HFFc6 (cell line): Measurements from ENCODE around the gene SLC38A11. TPM values are rescaled to one million over a fixed set of nuclear protein-coding genes. Genes with fewer than 3 reads are reported as not detected.
A peak's percentile ranks its signal among the peaks of the same experiment; 100 is the strongest.

Experiments used
- DNase-seq: peaks from one replicate; pipeline ENCODE4 v3.0.0-alpha.2; 2018
- H3K27ac Mint-ChIP-seq: 2 replicates; pipeline ENCODE4 v1.8.0; 2020; ENCODE audit warnings: mild to moderate bottlenecking, mixed read lengths
- H3K27me3 Mint-ChIP-seq: 2 replicates; pipeline ENCODE4 v1.8.0; 2021; ENCODE audit warnings: mild to moderate bottlenecking, moderate library complexity, mixed read lengths; ENCODE audit not compliant: insufficient read depth
- H3K36me3 Mint-ChIP-seq: 2 replicates; pipeline ENCODE4 v1.8.0; 2021; ENCODE audit warnings: low read depth, mixed read lengths
- H3K4me1 Mint-ChIP-seq: 2 replicates; pipeline ENCODE4 v1.8.0; 2020; ENCODE audit warnings: low read depth, mixed read lengths
- H3K4me3 Mint-ChIP-seq: 2 replicates; pipeline ENCODE4 v1.8.0; 2020; ENCODE audit warnings: mild to moderate bottlenecking, moderate library complexity, mixed read lengths
- H3K9me3 Mint-ChIP-seq: 2 replicates; pipeline ENCODE4 v1.8.0; 2020; ENCODE audit warnings: mild to moderate bottlenecking, mixed read lengths
- total RNA-seq, 6 experiments: library from RNA; stranded (reverse); fragmentation: NEBNext Ultra II Directional; extraction: Animal tissue kit (Norgen Biotek cat#: 25700); gene quantifications; 2 replicates in 1 of 6; 3 replicates in 5 of 6; pipeline ENCODE4 v1.2.3, GENCODE V29; 2021
- TF ChIP-seq, protein P1 (sequence below): fragments of 200-600 bp; sonication (generic); IDR thresholded peaks from 2 replicates; pipeline ENCODE4 v1.5.0; 2021; ENCODE audit warnings: antibody characterized with exemption, mild to moderate bottlenecking

Gene SLC38A11
- total RNA-seq, 6 experiments from 2014 or later, result 2.1 to 3.0 (median 2.5) TPM

DNA sequence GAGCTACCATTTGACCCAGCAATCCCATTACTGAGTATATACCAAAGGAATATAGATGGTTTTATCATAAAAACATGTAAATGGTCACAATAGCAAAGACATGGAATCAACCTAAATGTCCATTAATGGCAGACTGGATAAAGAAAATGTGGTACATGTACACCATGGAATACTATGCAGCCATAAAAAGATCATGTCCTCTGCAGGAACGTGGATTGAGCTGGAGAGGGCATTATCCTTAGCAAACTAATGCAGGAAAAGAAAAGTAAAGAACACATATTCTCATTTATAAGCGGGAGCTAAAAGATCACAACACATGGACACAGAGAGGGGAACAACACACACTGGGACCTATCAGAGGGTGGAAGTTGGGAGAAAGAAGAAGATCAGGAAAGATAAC lies 22.9 kb downstream of the SLC38A11 start:
- Mint-ChIP-seq H3K9me3 (peaks cover 8% of the 10 kb centered on the region), H3K4me3 (no peak overlapping the region), H3K27ac (no peak overlapping the region), H3K4me1 (no peaks in the 10 kb centered on the region), H3K27me3 (no peaks in the 10 kb centered on the region; the same call in 1 of the 2 replicates), H3K36me3 (peaks cover 19% of the 10 kb centered on the region)
- no peak for DNase-seq
- TF ChIP-seq, protein P1, sequence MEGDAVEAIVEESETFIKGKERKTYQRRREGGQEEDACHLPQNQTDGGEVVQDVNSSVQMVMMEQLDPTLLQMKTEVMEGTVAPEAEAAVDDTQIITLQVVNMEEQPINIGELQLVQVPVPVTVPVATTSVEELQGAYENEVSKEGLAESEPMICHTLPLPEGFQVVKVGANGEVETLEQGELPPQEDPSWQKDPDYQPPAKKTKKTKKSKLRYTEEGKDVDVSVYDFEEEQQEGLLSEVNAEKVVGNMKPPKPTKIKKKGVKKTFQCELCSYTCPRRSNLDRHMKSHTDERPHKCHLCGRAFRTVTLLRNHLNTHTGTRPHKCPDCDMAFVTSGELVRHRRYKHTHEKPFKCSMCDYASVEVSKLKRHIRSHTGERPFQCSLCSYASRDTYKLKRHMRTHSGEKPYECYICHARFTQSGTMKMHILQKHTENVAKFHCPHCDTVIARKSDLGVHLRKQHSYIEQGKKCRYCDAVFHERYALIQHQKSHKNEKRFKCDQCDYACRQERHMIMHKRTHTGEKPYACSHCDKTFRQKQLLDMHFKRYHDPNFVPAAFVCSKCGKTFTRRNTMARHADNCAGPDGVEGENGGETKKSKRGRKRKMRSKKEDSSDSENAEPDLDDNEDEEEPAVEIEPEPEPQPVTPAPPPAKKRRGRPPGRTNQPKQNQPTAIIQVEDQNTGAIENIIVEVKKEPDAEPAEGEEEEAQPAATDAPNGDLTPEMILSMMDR, result no peak

DNA sequence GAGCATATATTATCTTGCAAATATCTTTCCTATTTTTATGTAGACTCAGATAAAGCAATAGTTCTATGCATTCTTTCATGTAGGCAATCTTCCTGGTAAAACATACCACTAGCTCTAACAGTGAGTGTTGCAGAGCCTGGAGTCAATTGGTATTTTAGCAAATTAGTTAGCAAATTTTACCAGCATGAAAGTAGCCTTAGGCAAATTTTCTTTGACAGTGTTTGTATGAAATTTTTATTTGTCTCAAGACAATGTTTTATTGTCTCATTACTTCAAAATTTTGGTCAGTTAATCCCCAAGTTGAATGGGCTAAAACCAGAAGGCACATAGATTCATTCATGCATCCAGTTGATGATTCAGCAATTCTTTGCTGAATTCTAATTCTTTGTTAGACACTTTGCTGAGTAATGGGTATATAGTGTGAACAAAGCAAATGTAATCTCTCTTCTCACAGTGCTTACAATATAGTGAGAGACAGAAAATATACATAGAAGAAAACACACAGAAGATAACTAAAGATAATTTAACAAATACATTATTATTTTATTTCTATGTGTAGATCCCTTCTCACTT lies 27.1 kb downstream of the SLC38A11 start:
- Mint-ChIP-seq H3K27ac (no peak overlapping the region), H3K27me3 (no peaks in the 10 kb centered on the region; the same call in 1 of the 2 replicates), H3K4me3 (no peak overlapping the region), H3K36me3 (peaks cover 19% of the 10 kb centered on the region), H3K4me1 (no peaks in the 10 kb centered on the region), H3K9me3 (peaks cover 8% of the 10 kb centered on the region)
- TF ChIP-seq, protein P1, result no peak
- DNase-seq, result no peak

DNA sequence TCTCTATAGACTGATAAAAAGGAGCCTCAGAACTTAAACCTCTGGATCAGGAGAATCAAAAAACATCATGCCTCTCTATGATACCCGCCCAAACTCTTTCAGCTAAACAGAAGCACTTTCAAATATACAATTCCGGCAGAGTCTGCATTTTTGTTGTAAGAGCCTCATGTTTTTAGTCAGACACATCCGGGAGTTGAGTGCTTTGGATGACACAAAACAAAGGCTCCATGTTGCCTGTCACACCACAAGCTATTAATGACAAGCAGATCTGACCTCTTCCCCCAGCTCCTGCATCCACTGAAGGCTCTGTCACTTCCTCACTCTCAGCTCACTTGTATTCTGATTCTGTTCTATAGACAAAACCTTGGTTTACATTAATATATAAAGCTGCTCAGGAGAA lies 33.2 kb downstream of the SLC38A11 start:
- Mint-ChIP-seq H3K9me3 (no peaks in the 10 kb centered on the region), H3K27me3 (no peaks in the 10 kb centered on the region)
- DNase-seq, result no peak

DNA sequence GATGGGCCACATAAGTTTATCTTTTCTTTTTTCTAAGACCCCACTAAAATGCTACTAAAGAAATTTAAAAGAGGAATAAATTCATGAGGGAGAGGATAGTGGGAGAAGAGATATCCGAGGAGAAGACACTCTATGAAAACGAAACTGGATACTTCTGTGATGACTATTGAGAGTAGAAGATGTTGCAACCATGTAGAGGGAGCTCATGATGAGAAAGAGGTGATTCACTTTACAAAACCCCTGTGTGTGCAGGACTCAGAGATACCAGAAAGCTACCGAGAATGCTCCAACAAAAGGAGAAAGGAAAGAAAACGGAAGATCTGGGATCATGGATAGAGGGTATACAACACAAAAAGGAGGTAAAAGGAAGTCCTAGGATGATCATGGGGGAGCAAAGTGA lies 34.9 kb downstream of the SLC38A11 start:
- Mint-ChIP-seq H3K4me1 (peaks cover 45% of the 10 kb centered on the region), H3K4me3 (peak overlapping the region; percentile 89), H3K9me3 (no peaks in the 10 kb centered on the region), H3K27ac (peak overlapping the region; percentile 98), H3K27me3 (no peaks in the 10 kb centered on the region), H3K36me3 (no peaks in the 10 kb centered on the region)
- TF ChIP-seq, protein P1, result no peak
- DNase-seq, result peak; percentile 93

More for the DNA sequence above, 33.2 kb downstream of the SLC38A11 start:
- H3K4me1 Mint-ChIP-seq, result peaks cover 40% of the 10 kb centered on the region
- H3K27ac Mint-ChIP-seq, result peak overlapping the region; percentile 80
- no peaks in the 10 kb centered on the region for H3K36me3 Mint-ChIP-seq
- H3K4me3 Mint-ChIP-seq, result peak overlapping the region; percentile 33; the same call in 1 of the 2 replicates
- TF ChIP-seq, protein P1, result no peak

DNA sequence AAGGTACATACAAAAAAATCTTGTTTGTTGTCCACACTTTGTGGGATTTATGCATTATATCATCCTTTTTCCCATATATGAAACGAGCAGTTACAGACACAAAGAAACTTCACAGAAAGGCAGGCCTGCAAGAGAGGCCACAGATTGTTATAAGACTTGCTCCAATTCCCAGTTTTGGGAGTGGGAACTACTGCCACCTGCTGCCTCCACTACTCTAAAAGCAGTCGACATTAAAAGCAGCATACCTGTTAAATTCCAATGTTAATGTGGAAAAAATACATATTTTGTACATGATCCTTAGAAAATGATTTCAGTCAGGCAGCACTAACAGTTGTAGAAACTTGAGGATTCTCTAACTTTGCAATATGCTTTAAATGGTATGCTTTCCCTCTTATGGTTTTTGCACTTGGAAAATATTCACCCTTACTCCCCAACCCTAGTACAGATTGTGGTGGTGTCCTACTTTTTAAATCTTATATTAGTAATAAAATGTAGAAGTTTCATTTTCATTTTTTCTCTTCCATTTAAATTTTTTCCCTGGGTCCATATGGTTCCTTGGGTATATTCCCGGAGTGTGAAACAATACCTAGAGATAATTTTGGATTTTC lies 37.9 kb downstream of the SLC38A11 start:
- peak; percentile 36 for DNase-seq
- H3K4me1 Mint-ChIP-seq, result peaks cover 68% of the 10 kb centered on the region
- no peaks in the 10 kb centered on the region for H3K36me3 Mint-ChIP-seq
- no peak overlapping the region for H3K27ac Mint-ChIP-seq
- H3K4me3 Mint-ChIP-seq, result no peak overlapping the region
- H3K27me3 Mint-ChIP-seq, result no peaks in the 10 kb centered on the region
- H3K9me3 Mint-ChIP-seq, result no peaks in the 10 kb centered on the region
- TF ChIP-seq, protein P1, result peak; percentile 73
